H1 (cell line): ENCODE data around the gene KCNIP3. TPM values are rescaled to one million over a fixed set of nuclear protein-coding genes. Genes with fewer than 3 reads are reported as not detected.
A peak's percentile ranks its signal among the peaks of the same experiment; 100 is the strongest.

Experiments used
- CTCF ChIA-PET: fragments of 300-600 bp; sonication (Branson Sonifier 250); formaldehyde crosslinking; loops from one replicate; lab custom pipeline; 2021; ENCODE audit not compliant: partially characterized antibody; lab: Charles Lee
- POLR2A ChIA-PET: fragments of 300-600 bp; sonication (Branson Sonifier 250); formaldehyde crosslinking; loops from one replicate; lab custom pipeline; 2021; ENCODE audit warnings: inconsistent platforms; ENCODE audit not compliant: partially characterized antibody; lab: Charles Lee
- DNase-seq, 2 experiments: peaks; one replicate each; pipeline versions ENCODE4 v3.0.0 to v3.0.0-alpha.2; 2010 to 2022; ENCODE audit warnings: low spot score in 2 of 2, low read depth in 1 of 2, mixed read lengths in 1 of 2
- FAIRE-seq: peaks from 2 replicates; lab custom pipeline; 2011; peaks lifted over from hg19 to GRCh38; lab: Jason Lieb, UNC
- H2AFZ ChIP-seq: 2 replicates; pipeline ENCODE4 v1.8.1; 2012; ENCODE audit warnings: low read length, inconsistent platforms
- H2AK5ac ChIP-seq: 2 replicates; pipeline ENCODE4 v1.6.1; 2013; ENCODE audit warnings: low read depth, low read length
- H2BK120ac ChIP-seq: replicated peaks from 2 replicates; pipeline ENCODE3; 2013; ENCODE audit warnings: low read depth, low read length, inconsistent platforms
- H2BK12ac ChIP-seq: 2 replicates; pipeline ENCODE4 v1.6.1; 2013; ENCODE audit warnings: low read depth, low read length
- H2BK15ac ChIP-seq: 2 replicates; pipeline ENCODE4 v1.6.1; 2013; ENCODE audit warnings: low read length
- H2BK20ac ChIP-seq: 2 replicates; pipeline ENCODE4 v1.6.1; 2013; ENCODE audit warnings: low read length
- H2BK5ac ChIP-seq: 2 replicates; pipeline ENCODE4 v1.6.1; 2013; ENCODE audit warnings: low read depth, low read length
- H3K14ac ChIP-seq: 2 replicates; pipeline ENCODE4 v1.6.1; 2013; ENCODE audit warnings: inconsistent platforms; ENCODE audit not compliant: insufficient read length
- H3K18ac ChIP-seq: 2 replicates; pipeline ENCODE4 v1.6.1; 2013; ENCODE audit warnings: low read length; ENCODE audit errors: extremely low read depth
- H3K23ac ChIP-seq: 2 replicates; pipeline ENCODE4 v1.6.1; 2013; ENCODE audit warnings: inconsistent platforms; ENCODE audit not compliant: insufficient read length
- H3K23me2 ChIP-seq: 2 replicates; pipeline ENCODE4 v1.6.1; 2013; ENCODE audit warnings: low read depth, low read length
- H3K27ac ChIP-seq: 2 replicates; pipeline ENCODE4 v1.6.1; 2011; ENCODE audit warnings: low read depth, low read length, inconsistent platforms
- H3K27me3 ChIP-seq, 4 experiments: replicated peaks in 1 of 4; 1 replicate in 1 of 4; 2 replicates in 3 of 4; pipeline versions ENCODE4 v1.6.1 to v1.8.1; 2011 to 2013; ENCODE audit warnings: low read length in 3 of 4, mild to moderate bottlenecking in 3 of 4, inconsistent platforms in 2 of 4, mixed read lengths in 2 of 4, moderate library complexity in 1 of 4; ENCODE audit not compliant: control insufficient read depth in 3 of 4, insufficient read depth in 3 of 4; ENCODE audit errors: extremely low read depth in 1 of 4
- H3K36me3 ChIP-seq, 4 experiments: 2 replicates each; pipeline versions ENCODE4 v1.6.1 to v1.8.1; 2011 to 2013; ENCODE audit warnings: mild to moderate bottlenecking in 4 of 4, low read length in 3 of 4, moderate library complexity in 2 of 4, control low read depth in 1 of 4, inconsistent platforms in 1 of 4; ENCODE audit not compliant: insufficient read depth in 4 of 4, control insufficient read depth in 2 of 4
- H3K4ac ChIP-seq: replicated peaks from 2 replicates; pipeline ENCODE3; 2013; ENCODE audit warnings: low read length, low read depth, mixed read lengths, inconsistent platforms; ENCODE audit not compliant: insufficient read length
- H3K4me1 ChIP-seq, 4 experiments: replicated peaks in 1 of 4; 1 replicate in 1 of 4; 2 replicates in 3 of 4; pipeline versions ENCODE4 v1.6.1 to v1.8.1; 2011 to 2013; ENCODE audit warnings: low read length in 3 of 4, inconsistent platforms in 2 of 4, mixed read lengths in 1 of 4; ENCODE audit not compliant: insufficient read depth in 4 of 4, control insufficient read depth in 3 of 4
- H3K4me2 ChIP-seq, 2 experiments: 2 replicates each; pipeline versions ENCODE4 v1.6.1 to v1.8.1; 2011 to 2013; ENCODE audit warnings: low read depth in 2 of 2, low read length in 2 of 2, control low read depth in 1 of 2, inconsistent platforms in 1 of 2, mild to moderate bottlenecking in 1 of 2; ENCODE audit not compliant: insufficient read depth in 1 of 2
- H3K4me3 ChIP-seq, 4 experiments: fragments of 200-600, 300-600 bp in 1 of 4; sonication (generic), shearing (Covaris generic), sonication (Bioruptor Twin) in 1 of 4; 2 replicates each; pipeline versions ENCODE4 v1.5.1 to v1.8.1; 2011 to 2016; ENCODE audit warnings: low read length in 4 of 4, low read depth in 3 of 4, control low read depth in 2 of 4, inconsistent platforms in 2 of 4, mild to moderate bottlenecking in 2 of 4, mixed read lengths in 1 of 4, moderate library complexity in 1 of 4; ENCODE audit not compliant: insufficient read depth in 2 of 4; ENCODE audit errors: extremely low read depth in 1 of 4
- H3K56ac ChIP-seq: replicated peaks from 2 replicates; pipeline ENCODE3; 2013; ENCODE audit warnings: low read depth, mild to moderate bottlenecking, mixed read lengths, low read length, inconsistent platforms; ENCODE audit not compliant: insufficient read length
- H3K79me1 ChIP-seq: 2 replicates; pipeline ENCODE4 v1.6.1; 2013; ENCODE audit warnings: low read depth, low read length, control low read depth
- H3K79me2 ChIP-seq, 2 experiments: 2 replicates each; pipeline versions ENCODE4 v1.6.1 to v1.8.1; 2012 to 2013; ENCODE audit warnings: low read length in 2 of 2, mild to moderate bottlenecking in 2 of 2, inconsistent platforms in 1 of 2; ENCODE audit not compliant: insufficient read depth in 2 of 2, control insufficient read depth in 1 of 2
- H3K9ac ChIP-seq, 4 experiments: replicated peaks in 1 of 4; 1 replicate in 1 of 4; 2 replicates in 3 of 4; pipeline versions ENCODE4 v1.6.1 to v1.8.1; 2011 to 2013; ENCODE audit warnings: low read depth in 3 of 4, low read length in 3 of 4, control low read depth in 2 of 4, mild to moderate bottlenecking in 2 of 4, moderate library complexity in 2 of 4, inconsistent platforms in 1 of 4; ENCODE audit errors: extremely low read depth in 1 of 4
- H3K9me3 ChIP-seq, 2 experiments: 2 replicates each; pipeline versions ENCODE4 v1.6.1 to v1.8.1; 2012 to 2013; ENCODE audit warnings: mild to moderate bottlenecking in 2 of 2, moderate library complexity in 2 of 2, control low read depth in 1 of 2, inconsistent platforms in 1 of 2, low read depth in 1 of 2, low read length in 1 of 2, mixed read lengths in 1 of 2; ENCODE audit not compliant: insufficient read depth in 2 of 2
- H4K20me1 ChIP-seq, 2 experiments: replicated peaks in 1 of 2; 2 replicates each; pipeline versions ENCODE3 to v1.8.1; 2011 to 2013; ENCODE audit warnings: inconsistent platforms in 2 of 2, low read length in 2 of 2, mild to moderate bottlenecking in 1 of 2; ENCODE audit not compliant: insufficient read depth in 2 of 2, control insufficient read depth in 1 of 2
- H4K5ac ChIP-seq: 2 replicates; pipeline ENCODE4 v1.6.1; 2013; ENCODE audit warnings: low read length, low read depth, mixed read lengths, inconsistent platforms; ENCODE audit not compliant: insufficient read length
- H4K8ac ChIP-seq: 2 replicates; pipeline ENCODE4 v1.8.0; 2013; ENCODE audit warnings: mild to moderate bottlenecking, moderate library complexity, low read length, inconsistent platforms; ENCODE audit not compliant: insufficient read depth; ENCODE audit errors: extremely low read depth
- H4K91ac ChIP-seq: replicated peaks from 2 replicates; pipeline ENCODE3; 2013; ENCODE audit warnings: low read length, mixed read lengths, inconsistent platforms; ENCODE audit not compliant: insufficient read length
- BRCA1 ChIP-seq: IDR thresholded peaks from 2 replicates; pipeline ENCODE4 v1.6.1; 2012; ENCODE audit warnings: low read depth, low read length, improper control_type of control experiment
- CTBP2 ChIP-seq: IDR thresholded peaks from 2 replicates; pipeline ENCODE4 v1.7.0; 2011; ENCODE audit warnings: borderline replicate concordance, mild to moderate bottlenecking, moderate library complexity, mixed read lengths, low read length; ENCODE audit not compliant: insufficient read depth, insufficient read length
- EGR1 ChIP-seq: IDR thresholded peaks from 2 replicates; pipeline ENCODE4 v1.6.1; 2011; ENCODE audit warnings: low read depth, low read length, borderline replicate concordance
- EP300 ChIP-seq, 2 experiments: IDR thresholded peaks; 1 replicate in 1 of 2; 2 replicates in 1 of 2; pipeline ENCODE4 v1.6.1; 2011 to 2012; ENCODE audit warnings: low read depth in 2 of 2, low read length in 2 of 2, mild to moderate bottlenecking in 2 of 2, borderline replicate concordance in 1 of 2, inconsistent platforms in 1 of 2, moderate library complexity in 1 of 2
- GABPA ChIP-seq: IDR thresholded peaks from 2 replicates; pipeline ENCODE4 v1.6.1; 2011; ENCODE audit warnings: mild to moderate bottlenecking, low read length, moderate library complexity, borderline replicate concordance; ENCODE audit not compliant: insufficient read depth
- KDM1A ChIP-seq: fragments of 200-600, 300-600 bp; sonication (generic); IDR thresholded peaks from 2 replicates; pipeline ENCODE4 v1.7.1; 2016; ENCODE audit warnings: mild to moderate bottlenecking, low read length, borderline replicate concordance
- SIN3A ChIP-seq, 2 experiments: IDR thresholded peaks in 1 of 2; conservative IDR thresholded peaks in 1 of 2; 2 replicates each; pipeline ENCODE4 v1.6.1; 2011 to 2012; ENCODE audit warnings: low read length in 2 of 2, improper control_type of control experiment in 1 of 2, low read depth in 1 of 2, mild to moderate bottlenecking in 1 of 2
- SP1 ChIP-seq: IDR thresholded peaks from 2 replicates; pipeline ENCODE4 v1.6.1; 2011; ENCODE audit warnings: low read depth, low read length
- SP2 ChIP-seq: IDR thresholded peaks from 2 replicates; pipeline ENCODE4 v1.6.1; 2012; ENCODE audit warnings: mild to moderate bottlenecking, low read length, inconsistent platforms
- SRF ChIP-seq: IDR thresholded peaks from 2 replicates; pipeline ENCODE4 v1.6.1; 2011; ENCODE audit warnings: mild to moderate bottlenecking, low read depth, low read length, moderate library complexity
- USF2 ChIP-seq: IDR thresholded peaks from 2 replicates; pipeline ENCODE4 v1.6.1; 2011; ENCODE audit warnings: low read length, improper control_type of control experiment
- WGBS, 2 experiments: shearing (Covaris generic) in 1 of 2; methylation state at CpG; one replicate each; pipeline versions ENCODE4 v1.1.6 to v1.1.7; 2013 to 2015; ENCODE audit warnings: low lambda C conversion rate in 2 of 2, mixed read lengths in 2 of 2, inconsistent platforms in 1 of 2, low coverage in 1 of 2, missing lambda C conversion rate in 1 of 2; ENCODE audit not compliant: insufficient replicate concordance in 2 of 2, insufficient coverage in 1 of 2, insufficient read length in 1 of 2; ENCODE audit errors: extremely low coverage in 1 of 2, missing lambda C conversion rate in 1 of 2; 5-methylcytosine and 5-hydroxymethylcytosine counted together
- polyA plus RNA-seq, 7 experiments: library from polyadenylated mRNA; depleted of rRNA in 3 of 7; stranded (reverse) in 5 of 7; unstranded in 2 of 7; fragments of >200 nt in 5 of 7; fragments of 200-250 nt in 2 of 7; gene quantifications; 1 replicate in 5 of 7; 2 replicates in 1 of 7; 4 replicates in 1 of 7; pipeline versions ENCODE4 v1.2.1 to v1.2.3, GENCODE V29; 2011 to 2013; ENCODE audit warnings: missing spikeins in 2 of 7, mixed read lengths in 2 of 7
- total RNA-seq: library from RNA; stranded (reverse); fragmentation: NEBNext Ultra II Directional; extraction: Animal tissue kit (Norgen Biotek cat#: 25700); gene quantifications from 2 replicates; pipeline ENCODE4 v1.2.1, GENCODE V29; 2021

The KCNIP3 gene
- total and polyA plus RNA-seq, 2 of the 8 experiments (the other 6 are each of a cell fraction or from before 2014, with no cell fraction given): 0.33 to 1.9 TPM

- peaks cover 0 to 33% (median 2%) of the 10 kb centered on the region in 4 experiments; a peak in 3 of 7 replicates for H3K4me1 ChIP-seq
- no peak overlapping the region for H3K4me3 ChIP-seq
- DNase-seq (no peak), FAIRE-seq (no peak)
- no peaks in the 10 kb centered on the region for H3K27me3 ChIP-seq
- no peaks in the 10 kb centered on the region for H4K20me1 ChIP-seq
- CTCF ChIA-PET: interaction anchor here (0.6 kb wide), 1 partner anchor 71 kb away, joined by 3 read pairs; no protein-coding TSS in a partner anchor
- H2BK20ac ChIP-seq: no peak overlapping the region
- H3K23ac ChIP-seq: no peak overlapping the region
- no peak overlapping the region for H3K14ac ChIP-seq
- POLR2A ChIA-PET: interaction anchor here (0.6 kb wide), 1 partner anchor 112 kb away, joined by 3 read pairs; no protein-coding TSS in a partner anchor
- no peak overlapping the region for H3K4me2 ChIP-seq
- no peak overlapping the region for H2BK120ac ChIP-seq
- no peak overlapping the region for H3K56ac ChIP-seq
- H3K18ac ChIP-seq: no peak overlapping the region
- no peak overlapping the region for H4K91ac ChIP-seq
- no peak overlapping the region for H3K27ac ChIP-seq
- no peaks in the 10 kb centered on the region for H3K36me3 ChIP-seq
- H3K4ac ChIP-seq: no peak overlapping the region
- no peak overlapping the region for H4K5ac ChIP-seq
- no peak overlapping the region for H3K9ac ChIP-seq
- no peaks in the 10 kb centered on the region for H3K79me1 ChIP-seq
- H2BK15ac ChIP-seq: no peak overlapping the region
- H2AK5ac ChIP-seq: no peak overlapping the region
- H3K23me2 ChIP-seq: no peaks in the 10 kb centered on the region
- no peak overlapping the region for H2AFZ ChIP-seq
- H2BK5ac ChIP-seq: no peak overlapping the region
- no peak overlapping the region for H2BK12ac ChIP-seq
- H4K8ac ChIP-seq: peak overlapping the region; percentile 63; the same call in 1 of the 2 replicates
- WGBS, 2 experiments: 84% methylated on average over 22 of the region's 22 CpGs; no CpG with 5 or more reads in 1 of the 2 experiments
- peaks cover 57 to 96% of the 10 kb centered on the region in 2 experiments for H3K9me3 ChIP-seq
- H3K79me2 ChIP-seq: no peaks in the 10 kb centered on the region
- TF ChIP-seq BRCA1 (no peak), SP1 (no peak), SIN3A (conservative IDR thresholded peaks at IDR 0.05 in 1 of 2, IDR thresholded peaks at IDR 0.05 in 1 of 2; ENCODE audit: low read depth in 1 of 2, low read length in 2 of 2) (no peak), USF2 (no peak), KDM1A (no peak), GABPA (no peak), SP2 (no peak), CTBP2 (no peak), EGR1 (no peak), SRF (no peak), EP300 (IDR thresholded peaks at IDR 0.05; ENCODE audit: borderline replicate concordance in 1 of 2, low read depth in 2 of 2, low read length in 2 of 2) (no peak)
Measured at GRCh38 chr2:95276244-95276887, 20.8 kb upstream of the KCNIP3 start.
